GM19438 (cell line): ENCODE measurements around the gene BHLHE41.
A peak's percentile ranks its signal among the peaks of the same experiment; 100 is the strongest.

Experiments used
- ATAC-seq: cut with Tn5 transposase; IDR thresholded peaks from one replicate; pipeline ENCODE4 v1.9.1; 2021; ENCODE audit warnings: low read depth; ENCODE audit not compliant: unreplicated experiment

BHLHE41 gene

GRCh38 chr12:26116829-26117715 is 7.8 kb downstream of the BHLHE41 start:
- ATAC-seq = no peak

GRCh38 chr12:26114720-26115401 is 10.0 kb downstream of the BHLHE41 start:
- no peak for ATAC-seq

- peak; percentile 73 for ATAC-seq
Measured at GRCh38 chr12:26113853-26114719, 10.8 kb downstream of the BHLHE41 start.

GRCh38 chr12:26113181-26113654 is 11.6 kb downstream of the BHLHE41 start:
- ATAC-seq = no peak

- no peak for ATAC-seq
Measured at GRCh38 chr12:26112703-26113147, 12.1 kb downstream of the BHLHE41 start.

GRCh38 chr12:26112232-26112631 is 12.6 kb downstream of the BHLHE41 start:
- no peak for ATAC-seq

- ATAC-seq = no peak
Measured at GRCh38 chr12:26109343-26109881, 15.4 kb downstream of the BHLHE41 start.

GRCh38 chr12:26108915-26109314 is 15.9 kb downstream of the BHLHE41 start:
- no peak for ATAC-seq

- ATAC-seq = no peak
Measured at GRCh38 chr12:26106347-26106746, 18.5 kb downstream of the BHLHE41 start.

GRCh38 chr12:26102953-26103352 is 21.9 kb downstream of the BHLHE41 start:
- ATAC-seq = no peak

GRCh38 chr12:26101763-26102162 is 23.1 kb downstream of the BHLHE41 start:
- no peak for ATAC-seq

- no peak for ATAC-seq
Measured at GRCh38 chr12:26101350-26101734, 23.5 kb downstream of the BHLHE41 start.

GRCh38 chr12:26100666-26101349 is 24.0 kb downstream of the BHLHE41 start:
- no peak for ATAC-seq

GRCh38 chr12:26097046-26097878 is 27.6 kb downstream of the BHLHE41 start:
- ATAC-seq = peak; percentile 84

GRCh38 chr12:26096036-26096435 is 28.8 kb downstream of the BHLHE41 start:
- ATAC-seq = no peak

- ATAC-seq = no peak
Measured at GRCh38 chr12:26095186-26095585, 29.7 kb downstream of the BHLHE41 start.

GRCh38 chr12:26092346-26093105 is 32.3 kb downstream of the BHLHE41 start:
- no peak for ATAC-seq

- no peak for ATAC-seq
Measured at GRCh38 chr12:26091822-26092221, 33.0 kb downstream of the BHLHE41 start.
